Neural progenitor cell (in vitro differentiated cells): ENCODE results near the gene KRTAP5-2.

Experiments
- EZH2phosphoT487 ChIP-seq: fragments of 200-600 bp; sonication (generic); IDR thresholded peaks from 2 replicates; pipeline ENCODE4 v1.6.1; 2017; ENCODE audit warnings: antibody characterized with exemption
- TF ChIP-seq, protein P1 (sequence below): fragments of 200-600 bp; sonication (generic); IDR thresholded peaks from 2 replicates; pipeline ENCODE4 v1.5.1; 2017; ENCODE audit warnings: antibody characterized with exemption, mild to moderate bottlenecking

- TF ChIP-seq, protein P1, sequence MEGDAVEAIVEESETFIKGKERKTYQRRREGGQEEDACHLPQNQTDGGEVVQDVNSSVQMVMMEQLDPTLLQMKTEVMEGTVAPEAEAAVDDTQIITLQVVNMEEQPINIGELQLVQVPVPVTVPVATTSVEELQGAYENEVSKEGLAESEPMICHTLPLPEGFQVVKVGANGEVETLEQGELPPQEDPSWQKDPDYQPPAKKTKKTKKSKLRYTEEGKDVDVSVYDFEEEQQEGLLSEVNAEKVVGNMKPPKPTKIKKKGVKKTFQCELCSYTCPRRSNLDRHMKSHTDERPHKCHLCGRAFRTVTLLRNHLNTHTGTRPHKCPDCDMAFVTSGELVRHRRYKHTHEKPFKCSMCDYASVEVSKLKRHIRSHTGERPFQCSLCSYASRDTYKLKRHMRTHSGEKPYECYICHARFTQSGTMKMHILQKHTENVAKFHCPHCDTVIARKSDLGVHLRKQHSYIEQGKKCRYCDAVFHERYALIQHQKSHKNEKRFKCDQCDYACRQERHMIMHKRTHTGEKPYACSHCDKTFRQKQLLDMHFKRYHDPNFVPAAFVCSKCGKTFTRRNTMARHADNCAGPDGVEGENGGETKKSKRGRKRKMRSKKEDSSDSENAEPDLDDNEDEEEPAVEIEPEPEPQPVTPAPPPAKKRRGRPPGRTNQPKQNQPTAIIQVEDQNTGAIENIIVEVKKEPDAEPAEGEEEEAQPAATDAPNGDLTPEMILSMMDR: no peak
- TF ChIP-seq EZH2phosphoT487: no peak
Observed at GRCh38 chr11:1560002-1560648, 38.0 kb downstream of the KRTAP5-2 start.
